Coronary artery (tissue), 2 donors: Measurements from ENCODE around the gene RNF213.
"Not testable (repeated sequence)": the region's sequence is repeated elsewhere in the genome, so short reads cannot be mapped to it uniquely, and the experiment has no call there.

Experiments
- DNase-seq: peaks from one replicate; pipeline ENCODE4 v3.0.0-alpha.2; 2017; ENCODE audit warnings: low spot score
- H3K27ac ChIP-seq, 2 donors: fragments of 200-600 bp; sonication (generic); one replicate each; pipeline ENCODE4 v1.5.1; 2016 to 2019
- H3K4me3 ChIP-seq: fragments of 200-600 bp; sonication (generic); 2 replicates; pipeline ENCODE4 v1.5.1; 2016; ENCODE audit warnings: mild to moderate bottlenecking, moderate library complexity
- CTCF ChIP-seq: fragments of 200-600 bp; sonication (generic); IDR thresholded peaks from one replicate; pipeline ENCODE4 v1.5.1; 2019; ENCODE audit warnings: antibody characterized with exemption

The RNF213 gene

DNA sequence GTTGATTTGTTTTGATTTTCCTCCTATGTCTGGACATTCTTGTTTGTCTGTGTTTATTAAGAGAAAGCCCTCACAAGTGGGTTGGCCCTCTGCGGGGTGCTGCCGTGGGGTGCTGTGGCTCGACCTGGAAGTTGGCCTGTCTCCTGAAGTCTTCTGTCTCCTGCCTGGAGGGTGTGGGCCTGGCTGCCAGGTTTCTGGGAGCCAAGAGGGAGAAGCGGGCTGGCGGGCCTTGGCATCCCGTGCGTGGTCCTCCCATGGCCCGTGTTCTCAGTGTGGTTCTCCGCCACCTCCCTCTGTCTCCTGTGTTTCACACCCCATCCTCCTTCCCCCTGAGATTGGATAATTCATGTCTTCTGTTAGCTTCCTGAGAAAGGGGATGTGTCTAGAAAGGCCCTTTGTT, 69.6 kb downstream of the RNF213 start:
- Histone ChIP-seq H3K4me3 (no peak overlapping the region), H3K27ac (no peak overlapping the region)
- DNase-seq = no peak
- TF ChIP-seq CTCF = no peak

DNA sequence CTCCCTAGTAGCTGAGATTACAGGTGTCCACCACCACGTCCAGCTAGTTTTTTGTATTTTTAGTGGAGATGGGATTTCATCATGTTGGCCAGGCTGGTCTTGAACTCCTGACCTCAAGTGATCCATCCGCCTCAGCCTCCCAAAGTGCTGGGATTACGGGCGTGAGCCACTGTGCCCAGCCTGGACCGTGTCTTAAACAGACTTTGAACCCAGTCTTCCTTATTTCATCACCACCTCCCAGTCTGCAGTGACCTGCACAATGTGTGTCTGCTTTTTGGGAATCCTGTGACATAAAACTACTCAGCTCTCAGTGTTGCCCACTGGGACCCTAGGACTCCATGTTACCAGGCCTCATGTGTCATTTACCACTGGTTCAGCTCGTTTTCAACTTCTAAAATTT, 70.3 kb downstream of the RNF213 start:
- H3K4me3 ChIP-seq, H3K27ac ChIP-seq, DNase-seq: not testable (repeated sequence)

GRCh38 chr17:80331820-80332219, 71.2 kb downstream of the RNF213 start:
- no peak for TF ChIP-seq CTCF
- H3K27ac ChIP-seq = no peak overlapping the region
- no peak for DNase-seq
- H3K4me3 ChIP-seq = no peak overlapping the region

DNA sequence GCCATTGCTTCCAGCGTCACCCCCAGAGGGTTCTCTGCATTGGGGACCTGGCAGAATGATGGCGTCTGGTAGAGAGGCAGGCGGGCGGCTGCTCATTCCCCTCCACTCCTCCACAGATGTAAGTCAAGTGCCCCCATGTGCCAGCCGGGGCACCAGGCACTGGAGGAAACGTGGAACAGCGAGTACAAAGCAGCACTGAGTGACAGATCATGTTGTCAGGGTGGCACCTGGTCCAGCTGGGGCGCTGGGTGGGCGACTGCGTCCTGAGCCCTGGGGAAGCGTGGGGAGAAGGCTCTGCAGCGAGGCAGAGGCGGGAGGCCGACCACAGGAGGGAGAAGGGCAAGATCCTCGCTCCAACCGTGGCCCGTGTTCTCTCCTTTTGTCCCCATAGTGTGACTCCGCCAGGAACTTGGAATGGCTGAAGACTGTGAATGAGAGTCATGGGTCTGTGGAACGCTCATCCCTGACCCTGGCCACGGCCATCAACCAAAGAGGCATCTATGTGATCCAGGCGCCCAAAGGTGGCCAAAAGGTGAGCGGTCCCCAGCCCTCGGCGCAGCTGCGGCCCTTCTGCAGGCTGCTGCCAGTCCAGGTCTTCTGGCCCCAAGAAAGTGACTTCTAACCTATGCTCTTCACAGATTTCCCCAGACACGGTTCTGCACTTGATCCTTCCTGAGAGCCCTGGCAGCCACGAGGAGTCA, 76.7 kb downstream of the RNF213 start:
- Histone ChIP-seq H3K4me3 (no peak overlapping the region), H3K27ac (no peak overlapping the region)
- no peak for DNase-seq
- TF ChIP-seq CTCF = no peak

DNA sequence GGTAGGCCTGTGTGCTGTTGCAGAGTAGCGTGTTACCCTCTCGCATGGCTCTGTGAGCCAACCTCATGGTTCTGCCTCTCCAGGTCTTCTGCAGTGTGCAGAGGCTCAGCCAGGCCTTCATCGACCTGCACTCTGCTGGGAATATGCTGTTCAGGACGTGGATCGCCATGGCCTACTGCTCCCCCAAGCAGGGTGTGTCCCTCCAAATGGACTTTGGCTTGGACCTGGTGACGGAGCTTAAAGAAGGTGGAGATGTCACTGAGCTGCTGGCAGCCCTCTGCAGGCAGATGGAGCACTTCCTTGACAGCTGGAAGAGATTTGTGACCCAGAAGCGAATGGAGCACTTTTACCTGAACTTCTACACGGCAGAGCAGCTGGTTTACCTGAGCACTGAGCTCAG, 78.5 kb downstream of the RNF213 start:
- DNase-seq = no peak
- Histone ChIP-seq H3K27ac (no peak overlapping the region), H3K4me3 (no peak overlapping the region)
- TF ChIP-seq CTCF = no peak

- Histone ChIP-seq H3K27ac (no peak overlapping the region), H3K4me3 (no peak overlapping the region)
- DNase-seq = no peak
- no peak for TF ChIP-seq CTCF
Measured at GRCh38 chr17:80339731-80340456, 79.2 kb downstream of the RNF213 start.

DNA sequence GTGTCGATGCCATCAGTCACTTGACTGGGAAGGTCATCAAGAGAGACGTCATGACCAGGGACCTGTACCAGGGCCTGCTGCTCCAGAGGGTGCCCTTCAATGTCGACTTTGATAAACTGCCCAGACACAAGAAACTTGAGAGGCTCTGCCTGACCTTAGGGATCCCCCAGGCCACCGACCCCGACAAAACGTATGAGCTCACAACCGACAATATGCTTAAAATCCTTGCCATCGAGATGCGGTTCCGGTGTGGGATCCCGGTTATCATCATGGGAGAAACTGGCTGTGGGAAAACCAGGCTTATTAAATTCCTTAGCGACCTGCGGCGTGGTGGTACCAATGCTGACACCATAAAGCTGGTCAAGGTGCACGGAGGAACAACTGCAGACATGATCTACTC, 84.7 kb downstream of the RNF213 start:
- DNase-seq = no peak
- Histone ChIP-seq H3K4me3 (no peak overlapping the region), H3K27ac (no peak overlapping the region)
- no peak for TF ChIP-seq CTCF
